Caco-2 (cell line): ENCODE results near the gene ARRDC2. TPM values are rescaled to one million over a fixed set of nuclear protein-coding genes. Genes with fewer than 3 reads are reported as not detected.

ENCODE experiments used
- BruUV-seq: library from RNA; stranded (reverse); fragments of 400-500 nt; replicated peaks from 2 replicates; lab custom pipeline; 2021; lab: Mats Ljungman, UMichigan
- CTCF ChIA-PET: fragments of 300-600 bp; sonication (Branson Sonifier 250); formaldehyde crosslinking; loops from one replicate; lab custom pipeline; 2022; ENCODE audit warnings: antibody characterized with exemption; lab: Charles Lee
- POLR2A ChIA-PET: fragments of 300-600 bp; sonication (Branson Sonifier 250); formaldehyde crosslinking; loops from one replicate; lab custom pipeline; 2022; ENCODE audit warnings: antibody characterized with exemption; lab: Charles Lee
- DNase-seq, 2 experiments: peaks; one replicate each; pipeline versions ENCODE4 v3.0.0 to v3.0.0-alpha.2; 2020 to 2022
- H3K27me3 ChIP-seq: replicated peaks from 2 replicates; pipeline ENCODE4 v1.6.0; 2011; ENCODE audit warnings: low read length; ENCODE audit not compliant: control insufficient read depth, insufficient read depth
- H3K36me3 ChIP-seq: 2 replicates; pipeline ENCODE4 v1.5.1; 2011; ENCODE audit warnings: low read length; ENCODE audit not compliant: control insufficient read depth, insufficient read depth
- H3K4me1 ChIP-seq: fragments of 250-450 bp; sonication (Bioruptor Pico); 2 replicates; pipeline ENCODE4 v1.5.1; 2020; ENCODE audit warnings: mild to moderate bottlenecking
- H3K4me3 ChIP-seq: 2 replicates; pipeline ENCODE4 v1.5.1; 2011; ENCODE audit warnings: low read depth, mild to moderate bottlenecking, control low read depth, low read length
- H3K9me3 ChIP-seq: fragments of 250-450 bp; sonication (Bioruptor Pico); 2 replicates; pipeline ENCODE4 v1.5.1; 2020; ENCODE audit warnings: mild to moderate bottlenecking, moderate library complexity
- H3K27ac Mint-ChIP-seq: one replicate; pipeline ENCODE4 v1.8.0; 2022; ENCODE audit warnings: mixed read lengths; ENCODE audit not compliant: unreplicated experiment
- H3K27me3 Mint-ChIP-seq: one replicate; pipeline ENCODE4 v1.8.0; 2022; ENCODE audit warnings: mixed read lengths; ENCODE audit not compliant: insufficient read depth, unreplicated experiment
- H3K36me3 Mint-ChIP-seq: one replicate; pipeline ENCODE4 v1.8.0; 2022; ENCODE audit warnings: mild to moderate bottlenecking, mixed read lengths; ENCODE audit not compliant: insufficient read depth, unreplicated experiment
- H3K4me1 Mint-ChIP-seq: one replicate; pipeline ENCODE4 v1.8.0; 2022; ENCODE audit warnings: low read depth, mixed read lengths; ENCODE audit not compliant: unreplicated experiment
- H3K4me3 Mint-ChIP-seq: one replicate; pipeline ENCODE4 v1.8.0; 2022; ENCODE audit warnings: mild to moderate bottlenecking, moderate library complexity, mixed read lengths; ENCODE audit not compliant: unreplicated experiment
- H3K9me3 Mint-ChIP-seq: one replicate; pipeline ENCODE4 v1.8.0; 2022; ENCODE audit warnings: mixed read lengths; ENCODE audit not compliant: unreplicated experiment
- CTCF ChIP-seq, 2 experiments: fragments of 200-600 bp in 1 of 2; IDR thresholded peaks; 1 replicate in 1 of 2; 2 replicates in 1 of 2; pipeline versions ENCODE4 v1.5.1 to v1.8.0; 2011 to 2022; ENCODE audit warnings: antibody characterized with exemption in 1 of 2, control low read depth in 1 of 2, inconsistent platforms in 1 of 2, low read depth in 1 of 2, low read length in 1 of 2, mild to moderate bottlenecking in 1 of 2, moderate library complexity in 1 of 2; ENCODE audit not compliant: insufficient read depth in 1 of 2, severe bottlenecking in 1 of 2, unreplicated experiment in 1 of 2
- intact Hi-C: fragments of 100-400 bp; cut with micrococcal nuclease; formaldehyde crosslinking; loops from one replicate; pipeline ENCODE4 v1.10.0; 2022; ENCODE audit not compliant: unreplicated experiment
- total RNA-seq: library from RNA; stranded (reverse); gene quantifications from 2 replicates; pipeline ENCODE4 v1.2.3, GENCODE V29; 2022

ARRDC2 gene
- total RNA-seq, 1 experiment from 2014 or later, result 6.0 TPM

- Mint-ChIP-seq H3K4me1 (no peaks in the 10 kb centered on the region), H3K27ac (no peak overlapping the region), H3K27me3 (peaks cover 8% of the 10 kb centered on the region), H3K4me3 (no peak overlapping the region), H3K36me3 (no peaks in the 10 kb centered on the region), H3K9me3 (no peaks in the 10 kb centered on the region)
- POLR2A ChIA-PET, result no interaction called here
- CTCF ChIA-PET, result no interaction called here
- intact Hi-C loops, result no loop called here
- DNase-seq, result no peak
- Histone ChIP-seq H3K27me3 (no peaks in the 10 kb centered on the region), H3K36me3 (no peaks in the 10 kb centered on the region), H3K4me1 (no peaks in the 10 kb centered on the region), H3K4me3 (no peak overlapping the region), H3K9me3 (no peaks in the 10 kb centered on the region)
- TF ChIP-seq CTCF (IDR thresholded peaks at IDR 0.05; ENCODE audit: insufficient read depth in 1 of 2, low read depth in 1 of 2, low read length in 1 of 2, severe bottlenecking in 1 of 2, unreplicated experiment in 1 of 2), result no peak
- no TSS peak for BruUV-seq
These were observed 45.7 kb downstream of the ARRDC2 start for GRCh38 chr19:18053576-18054219.

DNA sequence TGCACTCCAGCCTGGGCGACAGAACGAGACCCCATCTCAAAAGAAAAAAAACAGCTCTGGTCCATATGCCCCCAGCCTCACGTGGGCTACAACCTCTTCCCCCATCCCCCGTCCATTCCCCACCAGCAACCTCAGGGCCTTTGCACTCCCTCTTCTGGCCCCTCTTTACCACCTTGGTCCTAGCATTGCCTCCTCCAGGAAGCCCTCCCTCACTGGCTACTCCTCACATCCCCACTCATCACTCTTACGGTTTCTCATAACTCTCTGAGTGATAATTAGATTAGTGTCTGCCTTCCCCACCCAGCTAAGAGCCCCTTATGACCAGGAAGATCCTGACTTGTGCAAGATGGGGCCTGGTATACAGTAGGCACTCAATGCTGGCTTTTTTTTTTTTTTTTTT, 48.0 kb downstream of the ARRDC2 start:
- H3K36me3 ChIP-seq, result no peaks in the 10 kb centered on the region
- ChIA-PET POLR2A (no interaction called here), CTCF (interaction anchor here (0.7 kb wide), 1 partner anchor 117 kb away, joined by 5 read pairs; no protein-coding TSS in a partner anchor)
- intact Hi-C loops, result no loop called here
- no peaks in the 10 kb centered on the region for H3K4me1 ChIP-seq
- H3K36me3 Mint-ChIP-seq, result no peaks in the 10 kb centered on the region
- no peak for TF ChIP-seq CTCF (IDR thresholded peaks at IDR 0.05; ENCODE audit: insufficient read depth in 1 of 2, low read depth in 1 of 2, low read length in 1 of 2, severe bottlenecking in 1 of 2, unreplicated experiment in 1 of 2)
- BruUV-seq, result no TSS peak
- no peaks in the 10 kb centered on the region for H3K4me1 Mint-ChIP-seq
- no peak for DNase-seq
- H3K27me3 ChIP-seq, result no peaks in the 10 kb centered on the region
- no peak overlapping the region for H3K27ac Mint-ChIP-seq
- no peaks in the 10 kb centered on the region for H3K9me3 Mint-ChIP-seq
- H3K27me3 Mint-ChIP-seq, result peaks cover under 1% of the 10 kb centered on the region
- no peak overlapping the region for H3K4me3 Mint-ChIP-seq
- H3K9me3 ChIP-seq, result no peaks in the 10 kb centered on the region
- H3K4me3 ChIP-seq, result no peak overlapping the region

- BruUV-seq, result no TSS peak
- no peak for TF ChIP-seq CTCF (IDR thresholded peaks at IDR 0.05; ENCODE audit: insufficient read depth in 1 of 2, low read depth in 1 of 2, low read length in 1 of 2, severe bottlenecking in 1 of 2, unreplicated experiment in 1 of 2)
- peak overlapping the region; percentile 60 for H3K4me3 Mint-ChIP-seq
- H3K9me3 ChIP-seq, result no peaks in the 10 kb centered on the region
- no peaks in the 10 kb centered on the region for H3K36me3 Mint-ChIP-seq
- POLR2A ChIA-PET, result no interaction called here
- intact Hi-C loops, result no loop called here
- H3K9me3 Mint-ChIP-seq, result no peaks in the 10 kb centered on the region
- H3K27ac Mint-ChIP-seq, result no peak overlapping the region
- DNase-seq, result no peak
- H3K4me3 ChIP-seq, result no peak overlapping the region
- no peaks in the 10 kb centered on the region for H3K27me3 ChIP-seq
- no peaks in the 10 kb centered on the region for H3K36me3 ChIP-seq
- no peaks in the 10 kb centered on the region for H3K27me3 Mint-ChIP-seq
- H3K4me1 ChIP-seq, result no peaks in the 10 kb centered on the region
- CTCF ChIA-PET, result interaction anchor here (0.5 to 0.7 kb wide), 2 partner anchors 28 to 38 kb away, joined by 3 to 10 read pairs; no protein-coding TSS in a partner anchor
- no peaks in the 10 kb centered on the region for H3K4me1 Mint-ChIP-seq
These were observed 49.6 kb downstream of the ARRDC2 start for GRCh38 chr19:18057557-18057956.
